ENCODE data around the gene SLC24A5. TPM values are rescaled to one million over a fixed set of nuclear protein-coding genes. Genes with fewer than 3 reads are reported as not detected.

SLC24A5 gene
- total RNA-seq, 1 donor = not detected

GRCh38 chr15:48145923-48146322, 25.1 kb downstream of the SLC24A5 start:
- H3K27ac ChIP-seq (ENCODE audit: low read depth, low read length) = no peak overlapping the region

GRCh38 chr15:48147358-48147757, 26.6 kb downstream of the SLC24A5 start:
- no peak overlapping the region for H3K4me2 ChIP-seq (ENCODE audit: insufficient read depth, low read length)
- H4K20me1 ChIP-seq (ENCODE audit: insufficient read depth, low read length) = no peaks in the 10 kb centered on the region
- peaks cover 13% of the 10 kb centered on the region for H3K4me1 ChIP-seq (ENCODE audit: insufficient read depth, low read length)
- H3K27ac ChIP-seq (ENCODE audit: low read depth, low read length) = no peak overlapping the region
- H3K36me3 ChIP-seq (ENCODE audit: insufficient read depth, low read length) = no peaks in the 10 kb centered on the region
- no peaks in the 10 kb centered on the region for H3K27me3 ChIP-seq (ENCODE audit: insufficient read depth, low read length)
- no peaks in the 10 kb centered on the region for H3K79me2 ChIP-seq (ENCODE audit: insufficient read depth, low read length)
- no peaks in the 10 kb centered on the region for H3K9me3 ChIP-seq (ENCODE audit: low read depth, low read length)
- H2AFZ ChIP-seq (ENCODE audit: low read length) = no peak overlapping the region
- no peak overlapping the region for H3K4me3 ChIP-seq (ENCODE audit: insufficient read depth, low read length)
- DNase-seq (ENCODE audit: insufficient read length, low spot score, missing footprints) = no peak
- TF ChIP-seq, protein P1, sequence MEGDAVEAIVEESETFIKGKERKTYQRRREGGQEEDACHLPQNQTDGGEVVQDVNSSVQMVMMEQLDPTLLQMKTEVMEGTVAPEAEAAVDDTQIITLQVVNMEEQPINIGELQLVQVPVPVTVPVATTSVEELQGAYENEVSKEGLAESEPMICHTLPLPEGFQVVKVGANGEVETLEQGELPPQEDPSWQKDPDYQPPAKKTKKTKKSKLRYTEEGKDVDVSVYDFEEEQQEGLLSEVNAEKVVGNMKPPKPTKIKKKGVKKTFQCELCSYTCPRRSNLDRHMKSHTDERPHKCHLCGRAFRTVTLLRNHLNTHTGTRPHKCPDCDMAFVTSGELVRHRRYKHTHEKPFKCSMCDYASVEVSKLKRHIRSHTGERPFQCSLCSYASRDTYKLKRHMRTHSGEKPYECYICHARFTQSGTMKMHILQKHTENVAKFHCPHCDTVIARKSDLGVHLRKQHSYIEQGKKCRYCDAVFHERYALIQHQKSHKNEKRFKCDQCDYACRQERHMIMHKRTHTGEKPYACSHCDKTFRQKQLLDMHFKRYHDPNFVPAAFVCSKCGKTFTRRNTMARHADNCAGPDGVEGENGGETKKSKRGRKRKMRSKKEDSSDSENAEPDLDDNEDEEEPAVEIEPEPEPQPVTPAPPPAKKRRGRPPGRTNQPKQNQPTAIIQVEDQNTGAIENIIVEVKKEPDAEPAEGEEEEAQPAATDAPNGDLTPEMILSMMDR (IDR thresholded peaks at IDR 0.05; ENCODE audit: extremely low read depth, low read depth, low read length) = no peak

More at GRCh38 chr15:48145923-48146322, 25.1 kb downstream of the SLC24A5 start:
- TF ChIP-seq, protein P1 (IDR thresholded peaks at IDR 0.05; ENCODE audit: extremely low read depth, low read depth, low read length) = no peak
- no peaks in the 10 kb centered on the region for H3K27me3 ChIP-seq (ENCODE audit: insufficient read depth, low read length)
- H3K36me3 ChIP-seq (ENCODE audit: insufficient read depth, low read length) = no peaks in the 10 kb centered on the region
- H3K4me3 ChIP-seq (ENCODE audit: insufficient read depth, low read length) = no peak overlapping the region
- peaks cover 13% of the 10 kb centered on the region for H3K4me1 ChIP-seq (ENCODE audit: insufficient read depth, low read length)
- no peak overlapping the region for H3K4me2 ChIP-seq (ENCODE audit: insufficient read depth, low read length)
- no peaks in the 10 kb centered on the region for H3K9me3 ChIP-seq (ENCODE audit: low read depth, low read length)
- H3K79me2 ChIP-seq (ENCODE audit: insufficient read depth, low read length) = no peaks in the 10 kb centered on the region
- no peak for DNase-seq (ENCODE audit: insufficient read length, low spot score, missing footprints)
- peak overlapping the region; percentile 9 for H2AFZ ChIP-seq (ENCODE audit: low read length)
- H4K20me1 ChIP-seq (ENCODE audit: insufficient read depth, low read length) = no peaks in the 10 kb centered on the region

DNA sequence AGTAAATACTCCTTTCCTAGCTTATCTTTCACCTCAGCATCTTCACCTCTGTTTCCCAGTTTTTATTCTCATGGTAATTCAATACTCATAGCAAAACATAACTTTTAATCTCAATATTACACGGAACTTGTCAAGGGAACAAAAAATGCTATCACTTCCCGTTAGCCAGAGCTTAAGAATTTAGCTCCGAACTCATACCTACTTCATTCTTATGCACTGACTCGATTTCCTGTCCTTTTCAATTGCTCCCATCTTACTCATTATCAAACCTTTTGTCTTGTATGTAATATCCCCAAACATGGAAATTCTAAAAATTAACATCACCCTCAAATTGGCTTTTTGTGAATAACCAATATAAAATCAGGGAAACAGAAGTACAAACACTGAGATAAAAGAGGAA, 29.1 kb downstream of the SLC24A5 start:
- H2AFZ ChIP-seq (ENCODE audit: low read length) = peak overlapping the region; percentile 28
- H3K27me3 ChIP-seq (ENCODE audit: insufficient read depth, low read length) = no peaks in the 10 kb centered on the region
- no peaks in the 10 kb centered on the region for H4K20me1 ChIP-seq (ENCODE audit: insufficient read depth, low read length)
- no peak overlapping the region for H3K4me3 ChIP-seq (ENCODE audit: insufficient read depth, low read length)
- H3K79me2 ChIP-seq (ENCODE audit: insufficient read depth, low read length) = no peaks in the 10 kb centered on the region
- DNase-seq (ENCODE audit: insufficient read length, low spot score, missing footprints) = no peak
- no peak overlapping the region for H3K27ac ChIP-seq (ENCODE audit: low read depth, low read length)
- peaks cover 7% of the 10 kb centered on the region for H3K4me1 ChIP-seq (ENCODE audit: insufficient read depth, low read length)
- no peaks in the 10 kb centered on the region for H3K9me3 ChIP-seq (ENCODE audit: low read depth, low read length)
- no peaks in the 10 kb centered on the region for H3K36me3 ChIP-seq (ENCODE audit: insufficient read depth, low read length)
- TF ChIP-seq, protein P1 (IDR thresholded peaks at IDR 0.05; ENCODE audit: extremely low read depth, low read depth, low read length) = no peak
- peak overlapping the region; percentile 31 for H3K4me2 ChIP-seq (ENCODE audit: insufficient read depth, low read length)

DNA sequence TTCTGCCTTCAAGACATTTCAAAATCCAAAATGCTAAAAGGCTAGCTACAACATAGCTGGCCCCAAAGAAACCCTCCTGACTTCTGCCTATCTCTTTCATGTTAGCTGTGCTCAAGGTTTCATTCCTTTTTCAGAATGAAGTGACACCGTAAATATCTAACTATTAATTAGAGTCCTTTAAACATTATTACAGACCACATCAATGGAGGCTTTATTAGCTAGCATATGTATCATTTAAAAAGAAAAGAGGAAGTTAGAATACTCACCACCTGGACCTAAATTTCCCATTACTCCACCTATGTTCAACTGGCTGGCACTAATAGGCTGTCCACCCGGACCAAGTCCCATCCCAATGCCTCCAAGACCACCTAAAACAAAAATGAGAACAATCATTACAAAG, 32.7 kb downstream of the SLC24A5 start:
- no peak overlapping the region for H3K4me2 ChIP-seq (ENCODE audit: insufficient read depth, low read length)
- no peak overlapping the region for H3K27ac ChIP-seq (ENCODE audit: low read depth, low read length)
- H3K4me3 ChIP-seq (ENCODE audit: insufficient read depth, low read length) = no peak overlapping the region
- H3K79me2 ChIP-seq (ENCODE audit: insufficient read depth, low read length) = no peaks in the 10 kb centered on the region
- H4K20me1 ChIP-seq (ENCODE audit: insufficient read depth, low read length) = no peaks in the 10 kb centered on the region
- H3K4me1 ChIP-seq (ENCODE audit: insufficient read depth, low read length) = peaks cover 7% of the 10 kb centered on the region
- TF ChIP-seq, protein P1 (IDR thresholded peaks at IDR 0.05; ENCODE audit: extremely low read depth, low read depth, low read length) = no peak
- H3K27me3 ChIP-seq (ENCODE audit: insufficient read depth, low read length) = no peaks in the 10 kb centered on the region
- DNase-seq (ENCODE audit: insufficient read length, low spot score, missing footprints) = no peak
- H3K9me3 ChIP-seq (ENCODE audit: low read depth, low read length) = no peaks in the 10 kb centered on the region
- H2AFZ ChIP-seq (ENCODE audit: low read length) = no peak overlapping the region
- H3K36me3 ChIP-seq (ENCODE audit: insufficient read depth, low read length) = no peaks in the 10 kb centered on the region

All from osteoblast (primary cell).